Activated gamma-delta T cell (primary cell): ENCODE results near the gene IPO8.
"Not testable (repeated sequence)": the region's sequence is repeated elsewhere in the genome, so short reads cannot be mapped to it uniquely, and the experiment has no call there.

Experiments
- DNase-seq: peaks from one replicate; lab custom pipeline; 2025; lab: John Stamatoyannopoulos, UW

The IPO8 gene

DNA sequence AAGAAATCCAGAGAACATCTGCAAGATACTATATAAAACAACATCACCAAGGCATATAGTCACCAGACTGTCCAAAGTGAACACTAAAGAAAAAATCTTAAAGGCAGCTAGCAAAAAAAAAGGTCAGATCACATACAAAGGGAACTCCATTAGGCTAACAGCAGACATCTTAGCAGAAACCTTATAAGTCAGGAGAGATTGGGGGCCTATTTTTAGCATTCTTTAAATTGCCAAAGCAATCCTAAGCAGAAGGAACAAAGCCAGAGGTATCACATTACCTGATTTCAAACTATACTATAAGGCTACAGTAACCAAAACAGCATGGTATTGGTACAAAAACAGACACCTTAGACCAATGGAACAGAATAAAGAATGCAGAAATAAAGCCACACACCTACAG is 92.5 kb downstream of the IPO8 start:
- DNase-seq: no peak

DNA sequence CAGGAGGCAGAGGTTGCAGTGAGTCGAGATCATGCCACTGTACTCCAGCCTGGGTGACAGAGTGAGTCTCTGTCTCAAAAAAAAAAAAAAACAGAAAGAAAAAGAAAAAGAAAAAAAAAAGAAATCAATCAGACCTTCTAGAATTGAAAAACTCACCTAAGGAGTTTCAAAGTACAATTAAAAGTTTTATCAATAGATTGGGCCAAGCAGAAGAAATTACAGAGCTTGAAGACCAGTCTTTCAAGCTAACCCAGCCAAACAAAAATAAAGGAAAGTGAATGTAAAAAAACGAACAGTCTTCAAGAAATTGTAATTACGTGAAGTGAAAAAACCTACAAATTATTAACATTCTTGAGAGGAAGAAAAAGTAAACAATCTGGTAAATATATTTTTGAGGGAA is 93.0 kb downstream of the IPO8 start:
- no peak for DNase-seq

- DNase-seq: no peak
Measured at GRCh38 chr12:30599608-30600007, 96.1 kb downstream of the IPO8 start.

DNA sequence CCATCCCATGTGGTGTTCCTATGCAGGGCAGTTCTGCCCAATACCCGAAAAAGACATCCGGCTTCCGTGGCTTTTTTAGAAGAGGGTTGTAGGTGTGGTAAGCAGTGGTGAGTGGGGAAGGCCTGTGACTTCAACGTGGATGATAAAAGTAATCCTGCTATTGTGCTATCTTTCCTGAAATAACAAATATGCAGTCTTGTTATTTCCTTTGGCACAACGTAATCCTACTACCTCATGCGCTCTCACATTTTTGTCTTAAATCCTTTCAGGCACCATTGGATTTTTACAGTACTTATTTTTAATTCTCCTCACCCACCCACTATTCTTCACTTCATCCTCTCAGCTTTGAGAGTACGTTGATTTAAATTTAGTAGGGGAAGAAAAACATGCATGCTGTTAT is 96.8 kb downstream of the IPO8 start:
- no peak for DNase-seq

- no peak for DNase-seq
Measured at GRCh38 chr12:30595742-30596141, 99.9 kb downstream of the IPO8 start.

DNA sequence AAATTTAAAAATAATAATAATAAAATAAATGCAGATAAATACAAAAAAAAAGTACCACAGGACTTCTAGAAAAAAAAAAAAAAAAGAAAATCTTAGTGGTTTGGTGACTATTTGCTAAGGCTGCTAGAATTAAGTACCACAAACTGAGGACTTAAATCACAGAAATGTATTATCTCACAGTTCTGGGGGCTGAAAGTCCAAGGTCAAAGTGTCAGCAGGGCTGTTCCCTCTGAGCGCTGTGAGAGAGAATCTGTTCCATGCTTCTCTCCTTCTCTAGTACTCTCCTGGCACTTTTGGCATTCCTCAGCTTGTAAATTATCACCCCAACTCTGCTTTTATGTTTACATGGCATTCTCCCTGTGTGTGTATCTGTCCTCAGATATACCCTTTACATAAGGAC is 101.2 kb downstream of the IPO8 start:
- no peak for DNase-seq

- DNase-seq: not testable (repeated sequence)
Measured at GRCh38 chr12:30588572-30588971, 107.1 kb downstream of the IPO8 start.

DNA sequence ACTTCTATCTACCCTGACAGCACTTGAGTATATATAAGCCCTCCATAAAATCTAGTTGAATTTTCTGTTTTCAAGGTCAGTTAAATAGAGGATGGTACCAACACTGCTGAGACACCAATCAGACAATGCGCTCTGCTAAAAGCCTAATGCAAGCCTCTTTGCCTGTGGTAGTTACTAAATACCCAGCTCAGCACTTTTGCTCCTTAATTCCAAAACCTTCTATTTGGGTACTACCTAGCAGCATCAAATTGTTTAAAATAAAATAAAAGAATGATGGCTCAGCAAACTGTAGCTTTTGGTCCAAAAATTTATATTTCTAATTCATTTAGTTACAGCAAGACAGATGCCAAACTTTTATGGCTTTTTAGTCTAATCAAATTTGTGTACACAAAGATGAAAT is 107.9 kb downstream of the IPO8 start:
- no peak for DNase-seq

DNA sequence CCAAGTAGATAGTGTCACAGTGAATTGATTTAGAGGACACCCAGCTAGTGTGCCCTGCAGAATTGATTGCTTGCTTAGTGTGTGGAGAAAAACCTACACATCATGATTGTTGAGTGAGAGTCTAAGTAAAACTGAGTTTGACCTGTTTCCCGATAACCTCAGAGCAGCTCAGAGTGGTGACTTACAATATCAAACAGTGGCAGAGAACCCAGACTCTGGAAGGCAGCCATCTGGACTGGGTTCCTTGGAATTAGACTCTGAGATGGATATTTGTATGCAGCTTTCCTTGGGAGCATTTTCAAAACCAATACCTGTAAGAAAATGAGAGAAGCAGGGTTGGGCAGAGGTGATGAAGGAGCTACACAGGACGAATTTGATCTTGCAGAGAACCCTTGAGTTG is 109.8 kb downstream of the IPO8 start:
- no peak for DNase-seq

DNA sequence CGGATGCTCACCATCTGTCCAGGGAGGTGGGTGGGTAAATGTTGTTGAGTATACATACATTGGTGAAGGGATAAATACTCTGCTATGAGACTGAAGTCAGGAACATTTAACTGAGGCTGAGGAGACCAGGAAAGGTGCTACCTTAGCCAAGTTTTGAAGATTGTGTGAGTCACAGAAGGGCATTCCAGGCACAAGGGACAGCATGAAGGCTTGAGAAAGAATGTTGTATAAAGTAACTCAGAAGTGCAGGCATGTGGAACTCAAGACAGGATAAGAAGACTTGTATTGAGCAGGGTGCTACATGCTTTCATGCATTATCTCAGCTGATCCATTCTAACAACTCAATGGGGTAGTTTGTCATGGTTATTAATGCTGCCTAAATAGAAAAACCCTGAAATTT is 112.7 kb downstream of the IPO8 start:
- DNase-seq: no peak

DNA sequence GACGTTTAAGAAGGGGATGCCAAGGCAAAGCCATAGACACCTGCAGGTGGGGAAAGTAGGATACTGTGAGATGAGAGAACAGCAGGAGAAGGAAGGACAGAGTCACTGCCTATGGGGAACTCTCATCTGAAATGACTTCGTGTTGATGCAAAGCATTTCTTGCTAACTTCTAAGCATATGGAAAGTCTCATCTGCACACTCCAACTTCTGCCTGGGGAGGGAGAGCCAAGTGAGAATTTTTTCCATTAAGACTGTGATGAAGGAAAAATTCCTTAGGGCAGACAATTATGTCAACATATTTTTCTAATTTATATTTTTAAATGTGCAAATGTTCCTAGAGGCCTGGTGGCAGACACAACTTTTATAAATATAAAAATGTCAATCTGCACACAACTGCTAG is 115.3 kb downstream of the IPO8 start:
- no peak for DNase-seq
